Breast epithelium (tissue), 3 donors: ENCODE measurements around the gene SRGAP1.

ENCODE experiments used
- CTCF ChIP-seq, 3 donors: fragments of 450-650 bp; IDR thresholded peaks; one replicate each; pipeline ENCODE4 v1.5.1; 2016 to 2017; ENCODE audit warnings: antibody characterized with exemption in 3 of 3, mild to moderate bottlenecking in 3 of 3, moderate library complexity in 3 of 3
- POLR2AphosphoS5 ChIP-seq, 3 donors: sonication (generic); formaldehyde crosslinking; IDR thresholded peaks; one replicate each; pipeline ENCODE4 v1.6.1; 2017; ENCODE audit warnings: antibody characterized with exemption in 3 of 3

- TF ChIP-seq CTCF (IDR thresholded peaks at IDR 0.05) (no peak), POLR2AphosphoS5 (IDR thresholded peaks at IDR 0.05) (no peak)
Observed at GRCh38 chr12:64194333-64195149, 350.0 kb downstream of the SRGAP1 start.
